ENCODE data around the gene RIPPLY3.
"Not testable (repeated sequence)": the region's sequence is repeated elsewhere in the genome, so short reads cannot be mapped to it uniquely, and the experiment has no call there.

RIPPLY3 gene

DNA sequence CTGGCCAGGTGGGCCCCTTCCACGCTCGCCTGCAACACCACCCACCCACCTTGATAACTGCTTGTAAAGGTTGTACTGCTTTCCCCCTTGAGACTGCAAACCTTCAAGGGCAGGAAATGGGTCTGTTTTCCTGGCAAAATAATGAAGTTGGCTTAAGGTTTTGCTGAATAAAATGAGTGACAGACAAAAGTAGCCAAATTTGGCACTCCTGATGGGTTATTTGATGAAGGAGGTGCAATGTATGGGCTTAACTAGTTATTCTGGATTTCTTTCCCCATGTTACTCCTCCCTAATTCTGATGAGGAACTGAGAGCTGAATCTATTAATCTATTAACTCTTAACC is 25.5 kb upstream of the RIPPLY3 start:
- no peak for DNase-seq (ENCODE audit: low read depth in 2 of 2)

DNA sequence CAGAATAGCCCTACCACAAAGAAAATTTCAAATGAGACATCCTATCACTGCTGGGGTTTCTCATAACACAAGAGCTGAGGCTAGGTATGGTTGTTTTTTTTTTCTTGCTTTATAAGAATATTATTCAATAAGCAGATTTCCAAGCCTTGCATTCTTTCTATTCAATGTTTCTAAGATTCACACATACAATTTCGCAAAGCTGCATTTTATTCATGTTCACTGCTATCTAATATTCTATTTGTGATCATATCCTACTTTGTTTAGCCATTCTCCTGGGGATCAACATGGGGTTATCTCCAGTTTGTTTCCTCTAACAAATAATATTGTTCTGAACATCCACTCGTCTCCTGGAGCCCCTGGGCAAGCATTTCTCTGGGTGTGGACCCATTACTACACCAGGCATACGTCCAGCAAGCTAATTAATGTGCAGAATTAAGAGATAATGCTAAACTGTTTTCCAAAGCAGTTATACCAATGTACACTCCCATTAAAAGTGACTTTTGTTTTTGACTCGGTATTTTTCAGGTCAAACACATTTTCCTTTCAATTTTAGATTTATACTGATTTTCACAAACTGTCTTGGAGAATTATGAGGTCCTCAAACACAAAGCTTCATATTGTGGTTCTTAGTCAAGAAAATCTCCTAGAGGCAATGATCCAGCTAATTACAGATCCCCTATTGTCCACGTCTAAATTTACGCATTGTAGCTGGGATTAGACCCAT is 24.4 kb upstream of the RIPPLY3 start:
- no peak for DNase-seq (ENCODE audit: low read depth in 2 of 2)

DNA sequence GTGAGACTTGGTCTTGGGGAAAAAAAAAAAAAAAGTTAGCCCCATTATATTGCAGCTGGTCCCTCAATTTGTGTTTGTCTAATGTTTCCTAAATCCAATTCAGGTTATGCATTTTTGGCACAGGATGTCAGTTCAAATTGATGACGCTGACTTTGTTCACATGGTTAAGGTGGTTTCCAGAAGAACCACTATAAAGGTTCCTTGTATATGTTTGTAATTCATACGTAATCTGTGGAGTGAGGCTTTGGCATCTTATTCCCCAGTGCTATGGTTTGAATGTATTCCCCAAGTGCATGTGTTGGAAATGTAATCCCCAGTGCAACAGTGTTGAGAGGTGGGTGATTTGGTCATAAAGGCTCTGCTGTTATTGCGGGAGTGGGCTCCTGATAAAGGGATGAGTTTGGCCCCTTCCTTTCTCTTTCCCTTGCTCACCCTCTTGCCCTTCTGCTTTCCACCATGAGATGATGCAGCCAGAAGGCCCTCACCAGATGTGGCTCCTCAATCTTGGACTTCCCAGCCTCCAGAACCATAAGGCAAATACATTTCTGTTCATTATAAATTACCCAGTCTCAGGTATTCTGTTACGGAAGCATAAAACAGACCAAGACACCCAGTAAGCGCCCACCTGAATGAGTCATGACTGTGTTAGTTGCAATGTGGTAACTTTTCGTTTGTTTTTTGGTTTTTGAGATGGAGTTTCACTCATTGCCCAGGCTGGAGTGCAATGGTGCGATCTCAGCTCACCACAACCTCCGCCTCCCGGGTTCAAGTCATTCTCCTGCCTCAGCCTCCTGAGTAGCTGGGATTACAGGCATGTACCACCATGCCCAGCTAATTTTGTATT is 20.5 kb upstream of the RIPPLY3 start:
- no peak for DNase-seq (ENCODE audit: low read depth in 2 of 2)

DNA sequence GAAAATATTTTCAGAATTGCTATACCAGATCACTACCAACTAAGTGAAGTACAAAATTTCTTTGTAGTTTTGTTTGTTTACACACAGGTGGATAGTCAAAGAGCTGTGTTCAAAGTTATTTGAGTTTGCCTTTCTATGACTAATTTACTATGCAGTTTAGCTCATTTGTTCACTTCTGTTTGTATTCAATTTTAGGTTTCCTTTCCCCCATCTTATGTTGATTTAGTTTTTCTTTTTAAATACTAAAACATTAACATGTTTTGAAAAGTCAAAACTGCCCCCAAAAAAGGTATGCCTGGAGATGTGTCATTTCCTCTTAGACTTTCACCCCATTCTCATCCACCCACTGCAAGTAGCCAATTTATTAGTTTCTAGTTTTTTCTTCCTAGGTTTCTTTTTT is 18.7 kb upstream of the RIPPLY3 start:
- no peak for DNase-seq (ENCODE audit: low read depth in 2 of 2)

DNA sequence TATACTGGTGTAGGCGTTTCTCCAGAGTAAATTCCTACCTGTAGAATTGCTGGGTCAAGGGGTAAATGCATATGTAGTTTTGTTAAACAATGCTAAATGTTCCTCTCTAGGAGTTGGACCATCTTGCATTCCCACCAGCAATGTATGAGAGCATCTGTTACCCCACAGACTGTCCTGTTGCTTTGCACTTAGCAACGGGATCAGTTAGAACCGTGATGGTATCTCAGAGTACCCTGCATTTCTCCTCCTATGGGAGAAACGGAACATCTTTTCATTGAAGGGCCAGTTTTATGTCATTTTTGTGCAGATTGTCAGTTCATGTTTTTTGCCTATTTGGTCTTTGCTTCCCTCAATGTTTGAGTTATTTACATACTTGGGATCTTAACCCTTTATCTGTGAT is 18.0 kb upstream of the RIPPLY3 start:
- no peak for DNase-seq (ENCODE audit: low read depth in 2 of 2)

DNA sequence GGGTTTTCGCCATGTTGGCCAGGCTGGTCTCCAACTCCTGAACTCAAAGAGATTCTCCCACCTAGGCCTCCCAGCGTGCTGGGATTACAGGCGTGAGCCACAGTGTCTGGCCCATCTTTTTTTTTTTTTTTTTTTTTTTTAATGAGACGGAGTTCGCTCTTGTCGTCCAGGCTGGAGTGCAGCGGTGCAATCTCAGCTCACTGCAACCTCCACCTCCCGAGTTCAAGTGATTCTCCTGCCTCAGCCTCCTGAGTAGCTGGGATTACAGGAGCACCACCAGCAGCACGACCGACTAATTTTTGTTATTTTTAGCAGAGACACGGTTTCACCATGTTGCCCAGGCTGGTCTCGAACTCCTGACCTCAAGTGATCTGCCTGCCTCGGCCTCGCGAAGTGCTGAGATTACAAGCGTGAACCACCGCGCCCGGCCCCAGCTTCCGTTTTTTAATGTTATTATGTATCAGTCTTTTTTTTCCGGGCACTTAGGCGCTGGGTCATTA is 17.3 kb upstream of the RIPPLY3 start:
- DNase-seq (ENCODE audit: low read depth in 2 of 2) = not testable (repeated sequence)

DNA sequence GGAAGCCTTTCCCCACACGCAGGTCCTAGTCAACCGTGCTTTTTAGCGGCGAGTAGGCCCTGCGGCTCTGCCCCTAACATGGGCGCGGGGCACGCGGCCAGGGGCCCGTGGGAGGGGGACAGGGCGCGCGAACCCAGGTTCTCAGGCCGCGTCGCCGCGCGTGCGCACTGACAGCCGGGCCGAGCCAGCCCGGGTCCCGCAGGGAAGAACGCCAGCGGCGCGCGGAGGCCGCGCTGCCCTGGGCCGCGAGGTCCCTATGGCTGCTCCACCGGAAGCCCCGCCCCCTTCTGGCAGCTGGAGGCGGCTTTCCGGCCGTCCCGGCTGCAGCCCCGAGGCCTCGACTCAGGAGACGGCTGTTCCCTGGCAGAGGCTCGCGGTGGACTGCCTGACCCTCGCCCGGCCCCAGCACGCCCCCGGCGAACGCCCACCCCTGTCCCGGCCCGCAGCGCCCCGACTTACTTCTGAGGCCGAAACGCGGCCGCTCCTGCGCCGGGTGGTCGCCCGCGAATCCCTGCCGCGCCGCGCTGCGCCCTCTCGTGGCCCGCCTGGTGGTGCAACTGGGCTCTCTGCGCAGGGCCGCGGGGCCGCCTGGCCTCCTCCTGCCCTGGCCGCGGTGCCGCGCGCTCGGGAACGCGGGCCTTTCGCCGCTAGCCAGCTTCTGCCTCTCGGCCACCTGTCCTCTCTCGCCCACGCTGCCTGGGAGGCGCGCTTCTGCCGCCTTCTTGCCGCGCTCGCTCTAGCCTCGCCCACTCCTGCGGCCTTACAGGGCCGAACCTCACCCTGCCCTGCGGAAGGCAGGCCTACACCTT is 16.6 kb upstream of the RIPPLY3 start:
- DNase-seq (ENCODE audit: low read depth in 2 of 2) = peak; percentile 74 to 78

DNA sequence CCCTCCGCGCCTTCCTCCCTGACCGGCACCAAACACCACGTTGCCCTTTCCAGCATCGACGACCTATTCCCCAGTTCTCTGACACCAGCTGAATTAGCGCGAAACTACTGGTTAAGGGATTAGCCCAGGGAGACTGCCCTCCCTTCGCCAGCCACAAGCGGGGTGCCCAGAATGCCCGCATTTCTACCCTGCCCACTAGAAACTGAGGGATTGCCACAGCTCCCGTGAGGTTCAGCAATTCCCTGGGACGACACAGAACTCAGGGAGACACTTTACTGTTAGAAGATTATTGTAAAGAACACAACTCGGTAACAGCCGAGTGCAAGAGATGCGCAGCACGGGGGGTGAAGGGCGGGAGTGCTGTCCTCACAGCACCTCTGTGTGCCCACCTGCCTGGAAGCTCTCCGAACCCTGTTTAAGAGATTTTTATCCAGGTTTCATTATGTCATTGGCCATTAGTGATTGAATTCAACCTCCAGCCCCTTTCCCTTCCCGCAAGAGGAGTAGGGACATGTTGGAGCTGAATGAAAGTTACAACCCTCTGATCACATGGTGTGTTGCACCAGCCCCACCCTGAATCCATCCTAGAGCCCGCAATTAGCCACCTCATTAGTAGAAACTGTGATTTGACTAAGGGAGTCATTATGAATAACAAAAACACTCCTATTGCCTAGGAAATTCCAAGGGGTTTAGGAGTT is 15.8 kb upstream of the RIPPLY3 start:
- no peak for DNase-seq (ENCODE audit: low read depth in 2 of 2)

DNA sequence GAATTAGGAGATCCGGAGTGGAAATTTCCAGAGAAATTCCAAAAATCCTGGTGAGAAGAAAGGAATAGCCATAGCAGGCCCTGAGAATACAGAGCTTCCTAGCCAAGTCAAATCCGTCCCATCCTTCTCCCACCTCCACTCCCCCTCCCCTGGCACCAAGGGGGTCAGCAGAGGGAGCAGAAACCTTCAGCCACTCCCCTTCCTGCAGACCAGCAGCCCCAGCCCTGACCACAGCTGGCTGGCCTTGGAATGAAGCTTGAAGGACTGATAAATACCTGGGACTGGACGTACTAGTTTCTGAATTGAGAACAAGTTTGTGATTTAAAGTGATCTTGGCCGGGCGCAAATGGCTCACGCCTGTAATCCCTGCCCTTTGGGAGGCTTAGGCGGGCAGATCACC is 13.8 kb upstream of the RIPPLY3 start:
- no peak for DNase-seq (ENCODE audit: low read depth in 2 of 2)

DNA sequence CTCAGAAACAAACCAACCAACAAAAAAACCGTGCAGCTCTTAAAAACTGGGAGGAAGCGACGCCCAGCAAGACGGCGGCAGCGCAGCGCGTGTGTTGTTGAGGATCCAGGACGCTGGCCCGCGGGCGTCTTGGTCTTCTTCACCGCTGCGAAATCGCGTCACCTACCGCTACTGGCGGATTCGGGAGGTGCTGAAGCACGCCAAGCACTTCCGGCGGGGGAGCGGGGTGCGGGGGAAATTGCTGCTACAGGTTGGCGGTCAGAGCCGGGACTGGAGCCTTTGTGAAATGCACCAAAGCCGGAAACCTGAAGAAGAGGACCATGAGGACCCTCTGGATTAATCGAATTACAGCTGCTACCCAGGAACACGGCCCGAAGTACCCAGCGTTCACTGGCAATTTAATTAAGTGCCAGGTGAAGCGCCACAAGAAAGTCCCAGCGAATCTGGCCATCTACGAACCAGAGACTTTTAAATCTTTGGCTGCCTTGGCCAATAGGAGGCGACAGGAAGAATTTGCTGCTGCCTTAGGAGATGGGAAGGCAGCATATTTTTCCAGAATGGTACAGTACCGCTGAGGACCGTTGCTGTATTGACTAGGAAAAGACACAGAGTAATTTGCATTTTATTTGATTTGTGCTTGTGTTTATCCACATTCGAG is 11.9 kb upstream of the RIPPLY3 start:
- DNase-seq (ENCODE audit: low read depth in 2 of 2) = no peak

DNA sequence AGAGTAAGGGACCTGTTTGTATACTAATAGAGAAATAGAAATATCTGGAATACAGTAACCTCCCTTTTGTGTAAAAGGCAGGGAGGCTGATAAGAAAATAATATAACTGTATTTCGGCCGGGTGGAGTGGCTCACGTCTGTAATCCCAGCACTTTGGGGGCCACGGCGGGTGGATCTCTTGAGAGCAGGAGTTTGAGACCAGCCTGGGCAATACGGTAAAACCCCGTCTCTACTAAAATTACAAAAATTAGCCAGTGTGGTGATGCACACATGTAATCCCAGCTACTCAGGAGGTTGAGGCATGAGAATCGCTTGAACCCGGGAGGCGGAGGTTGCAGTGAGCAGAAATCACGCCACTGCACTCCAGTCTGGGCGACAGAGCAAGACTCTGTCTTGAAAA is 11.2 kb upstream of the RIPPLY3 start:
- not testable (repeated sequence) for DNase-seq (ENCODE audit: low read depth in 2 of 2)

DNA sequence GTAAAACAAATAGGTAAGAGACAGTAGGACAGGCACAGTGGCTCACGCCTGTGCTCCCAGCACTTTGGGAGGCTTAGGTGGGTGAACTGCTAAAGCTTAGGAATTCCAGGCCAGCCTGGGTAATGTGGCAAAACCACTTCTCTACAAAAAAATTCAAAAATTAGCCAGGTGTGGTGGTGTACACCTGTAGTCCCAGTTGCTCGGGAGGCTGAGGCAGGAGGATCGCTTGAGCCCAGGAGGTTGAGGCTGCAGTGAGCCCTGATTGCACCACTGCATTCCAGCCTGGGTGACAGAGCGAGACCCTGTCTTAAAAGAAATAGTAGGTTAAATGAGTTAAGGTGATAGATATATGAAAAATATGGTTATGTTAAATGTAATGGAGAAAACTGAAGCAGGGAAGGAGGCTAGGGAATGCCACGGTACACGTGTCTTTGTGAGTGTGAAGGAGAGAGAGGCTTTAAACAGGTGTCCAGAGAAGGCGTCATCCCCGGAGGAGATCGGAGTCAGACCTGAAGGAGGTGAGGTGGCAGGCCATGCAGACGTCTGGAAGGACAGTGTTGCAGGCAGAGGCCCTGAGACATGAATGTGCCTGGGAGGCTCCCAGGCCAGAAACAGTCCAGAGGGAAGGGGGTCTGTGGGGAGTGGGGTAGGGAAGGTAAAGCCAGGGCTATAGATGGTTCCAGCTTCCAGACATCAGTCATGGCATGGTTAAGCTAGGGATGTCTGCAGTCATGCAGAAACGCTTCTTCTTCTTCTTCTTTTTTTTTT is 7.2 kb upstream of the RIPPLY3 start:
- DNase-seq (ENCODE audit: low read depth in 2 of 2) = no peak

DNA sequence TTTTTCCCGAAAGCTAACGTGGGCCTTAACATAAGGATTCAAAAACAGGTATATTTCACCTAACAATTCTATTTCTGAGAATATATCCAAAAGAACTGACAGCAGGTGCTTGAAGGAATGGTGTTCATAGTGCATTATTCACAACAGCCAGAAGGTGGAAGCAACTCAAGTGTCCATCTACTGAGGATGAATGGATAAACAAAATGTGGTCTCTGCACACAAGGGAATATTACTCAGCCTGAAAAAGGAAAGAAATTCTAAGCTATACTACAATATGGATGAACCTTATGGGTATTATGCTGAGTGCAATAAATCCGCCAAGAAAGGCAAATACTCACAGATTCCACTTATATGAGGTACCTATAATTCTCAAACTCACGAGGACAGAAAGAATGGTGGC is 6.1 kb upstream of the RIPPLY3 start:
- DNase-seq (ENCODE audit: low read depth in 2 of 2) = no peak

DNA sequence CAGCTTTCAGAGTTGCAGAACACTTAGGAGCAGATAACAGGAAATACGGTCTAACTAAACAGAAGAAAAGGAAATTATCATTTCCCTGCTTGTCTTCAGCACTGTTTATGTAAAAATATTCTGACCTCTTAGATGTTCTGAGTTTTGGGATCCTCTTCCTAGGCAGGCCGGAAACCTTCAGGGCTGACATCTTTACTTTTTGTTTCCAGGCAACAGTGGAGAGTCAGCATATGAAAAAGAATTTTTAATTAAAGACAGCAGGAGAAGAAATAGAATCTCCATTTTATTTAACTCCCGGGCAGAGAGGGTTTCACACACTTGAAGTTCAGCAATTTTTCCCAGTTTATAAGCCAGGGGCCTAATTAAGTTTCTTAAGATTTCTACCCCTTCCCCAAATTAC is 5.1 kb upstream of the RIPPLY3 start:
- DNase-seq (ENCODE audit: low read depth in 2 of 2) = no peak

DNA sequence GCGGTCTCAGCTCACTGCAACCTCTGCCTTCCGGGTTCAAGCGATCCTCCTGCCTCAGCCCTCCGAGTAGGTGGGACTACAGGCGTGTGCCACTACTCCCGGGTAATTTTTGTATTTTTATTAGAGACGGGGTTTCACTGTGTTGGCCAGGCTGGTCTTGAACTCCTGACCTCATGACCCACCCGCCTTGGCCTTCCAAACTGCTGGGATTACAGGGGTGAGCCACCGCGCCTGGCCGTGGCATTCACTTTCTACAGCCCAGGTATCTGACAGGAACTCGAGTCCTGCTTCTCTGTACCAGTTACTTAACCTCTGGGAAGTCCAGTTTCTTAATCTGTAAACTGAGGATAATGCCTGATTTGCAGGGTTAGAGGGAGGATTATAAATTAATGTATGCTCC is 3.7 kb upstream of the RIPPLY3 start:
- not testable (repeated sequence) for DNase-seq (ENCODE audit: low read depth in 2 of 2)

DNA sequence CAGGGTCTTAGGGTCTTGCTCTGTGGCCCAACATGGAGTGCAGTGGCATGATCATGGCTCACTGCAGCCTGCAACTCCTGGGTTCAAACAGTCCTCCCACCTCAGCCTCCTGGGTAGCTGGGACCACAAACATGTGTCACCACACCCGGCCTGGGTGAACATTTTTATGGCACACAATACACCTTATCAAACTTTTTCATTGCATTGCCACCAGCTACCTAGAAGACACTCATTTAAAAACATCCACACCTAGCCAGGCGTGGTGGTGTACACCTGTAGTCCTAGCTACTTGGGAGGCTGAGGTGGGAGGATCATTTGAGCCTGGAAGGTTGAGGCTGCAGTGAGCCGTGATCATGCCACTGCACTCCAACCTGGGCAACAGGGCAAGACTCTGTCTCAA is 2.6 kb upstream of the RIPPLY3 start:
- not testable (repeated sequence) for DNase-seq (ENCODE audit: low read depth in 2 of 2)

DNA sequence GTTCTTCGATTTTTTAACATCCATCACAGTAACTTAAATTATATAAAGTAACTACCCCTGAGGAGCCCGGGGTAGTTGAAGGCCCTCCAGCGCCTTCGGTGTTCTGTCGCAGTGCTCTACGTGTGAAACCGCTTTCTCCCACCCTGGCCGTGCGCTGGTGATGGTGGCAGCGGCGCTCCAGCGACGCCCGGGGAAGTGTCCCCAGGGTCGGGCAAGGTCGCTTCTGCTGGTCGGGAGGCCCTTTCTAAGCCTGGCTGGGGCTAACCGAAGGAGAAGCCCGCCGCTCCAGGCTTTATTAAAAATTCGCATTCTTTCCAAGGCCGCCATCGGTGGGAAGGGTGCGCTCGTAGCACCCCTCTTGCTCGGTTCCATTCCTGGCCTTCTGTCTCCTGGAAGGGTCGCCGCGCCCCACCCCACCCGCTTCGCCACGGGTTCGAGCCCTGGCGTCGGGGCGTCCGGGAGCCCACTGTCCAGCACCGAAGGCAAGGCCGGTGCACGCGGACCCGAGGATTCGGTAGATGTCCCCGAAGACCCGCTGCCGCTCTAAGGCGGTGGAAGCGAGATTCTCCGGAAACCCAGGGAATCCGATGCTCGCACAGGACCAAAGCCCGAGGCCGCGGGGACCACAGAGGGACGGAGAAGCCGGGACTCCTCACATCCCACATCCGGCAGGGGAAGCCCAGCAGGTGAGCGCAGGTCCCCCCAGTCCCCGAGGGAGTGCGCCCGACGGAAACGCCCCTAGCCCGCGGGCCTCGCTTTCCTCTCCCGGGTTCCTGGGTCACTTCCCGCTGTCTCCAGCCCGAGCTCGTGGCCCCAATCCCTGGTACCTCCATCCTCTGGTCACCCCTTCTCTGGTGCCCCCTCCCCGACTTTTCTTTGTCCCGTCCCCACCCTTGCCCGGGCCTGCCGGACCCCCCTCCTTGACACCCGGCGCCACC is 685 bp upstream of the RIPPLY3 start:
- DNase-seq (ENCODE audit: low read depth in 2 of 2) = no peak

DNA sequence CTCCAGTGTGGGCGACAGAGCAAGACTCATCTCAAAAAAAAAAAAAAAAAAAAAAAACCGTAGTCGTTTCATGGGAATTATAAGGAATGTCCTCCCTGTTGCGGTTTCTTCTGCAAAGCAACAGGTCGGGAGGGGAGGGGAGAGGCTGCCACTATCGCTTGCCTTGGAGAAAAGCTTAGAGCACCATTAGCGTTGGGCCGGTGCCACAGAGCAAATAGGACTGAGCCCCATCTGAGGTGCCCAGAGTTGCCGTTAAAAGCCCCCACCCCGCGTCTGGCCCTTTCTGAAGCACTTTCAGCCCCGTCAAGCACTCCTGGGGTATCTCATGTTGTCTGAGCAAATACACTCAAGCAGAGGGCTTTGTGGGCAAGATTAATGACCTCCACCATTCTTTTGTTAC is 2.2 kb downstream of the RIPPLY3 start:
- no peak for DNase-seq (ENCODE audit: low read depth in 2 of 2)

DNA sequence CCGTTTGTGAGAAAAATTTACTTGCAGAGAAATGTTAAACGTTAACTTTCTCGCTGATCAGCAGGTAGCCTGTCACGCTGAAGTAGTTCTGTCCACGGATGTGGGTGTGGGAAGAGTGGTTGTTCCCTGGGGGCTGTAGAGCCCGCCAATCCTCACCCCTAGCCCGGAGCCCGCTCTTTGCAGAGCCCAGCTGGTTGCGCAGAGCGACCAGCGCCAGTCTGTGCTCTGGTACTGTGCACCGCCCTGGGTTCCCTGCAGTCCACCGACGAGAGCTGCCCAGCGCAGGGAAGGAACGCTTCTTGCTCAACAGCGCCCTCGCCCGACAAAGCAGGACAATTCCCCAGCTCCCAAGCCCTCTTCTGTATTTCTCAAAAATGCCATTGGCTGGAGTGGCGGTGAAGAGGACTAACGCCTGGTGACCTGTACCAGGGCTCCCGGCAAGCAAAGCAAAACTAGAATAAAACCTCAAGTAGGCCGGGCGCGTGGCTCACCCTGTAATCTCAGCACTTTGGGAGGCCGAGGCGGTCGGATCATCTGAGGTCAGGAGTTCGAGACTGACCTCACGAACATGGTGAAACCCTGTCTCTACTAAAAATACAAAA is 3.3 kb downstream of the RIPPLY3 start:
- DNase-seq (ENCODE audit: low read depth in 2 of 2) = peak; percentile 18 to 28
